HEK293 (cell line): ENCODE results near the gene BTBD3.

Source experiments
- CTCF ChIA-PET: fragments of 350-600 bp; formaldehyde crosslinking; extraction: SDS; loops from one replicate; lab custom pipeline; 2021; ENCODE audit warnings: antibody characterized with exemption; lab: Yijun Ruan, JAX
- POLR2A ChIA-PET: fragments of 300-600 bp; formaldehyde crosslinking; extraction: SDS; loops from one replicate; lab custom pipeline; 2020; ENCODE audit warnings: antibody characterized with exemption, inconsistent platforms; lab: Yijun Ruan, JAX
- H3K27ac ChIP-seq: fragments of 200-500 bp; sonication (Bioruptor generic); 2 replicates; pipeline ENCODE4 v1.5.1; 2014; ENCODE audit warnings: low read depth, low read length, control low read depth, inconsistent platforms; ENCODE audit errors: extremely low read depth
- H3K36me3 ChIP-seq, 2 experiments: fragments of 200-500 bp in 1 of 2; sonication (Bioruptor generic) in 1 of 2; 1 replicate in 1 of 2; 2 replicates in 1 of 2; pipeline ENCODE4 v1.5.1; 2014 to 2017; ENCODE audit warnings: inconsistent platforms in 2 of 2, low read length in 2 of 2; ENCODE audit not compliant: control insufficient read depth in 2 of 2, insufficient read depth in 1 of 2
- H3K4me1 ChIP-seq: fragments of 200-500 bp; sonication (Bioruptor generic); 2 replicates; pipeline ENCODE4 v1.5.1; 2014; ENCODE audit warnings: mild to moderate bottlenecking, low read length, inconsistent platforms; ENCODE audit not compliant: control insufficient read depth, insufficient read depth
- H3K4me3 ChIP-seq: 2 replicates; pipeline ENCODE4 v1.5.1; 2011; ENCODE audit warnings: low read depth, mild to moderate bottlenecking, control low read depth, low read length, moderate library complexity
- H3K9me3 ChIP-seq: fragments of 200-500 bp; sonication (Bioruptor generic); 2 replicates; pipeline ENCODE4 v1.5.1; 2014; ENCODE audit warnings: low read depth, low read length, inconsistent platforms; ENCODE audit not compliant: control insufficient read depth, insufficient read depth
- CTCF ChIP-seq: fragments of 450-650 bp; formaldehyde crosslinking; IDR thresholded peaks from 2 replicates; pipeline ENCODE4 v1.5.1; 2016; ENCODE audit warnings: missing biosample characterization, missing genetic modification characterization
- GFI1B ChIP-seq: fragments of 450-650 bp; formaldehyde crosslinking; IDR thresholded peaks from 2 replicates; pipeline ENCODE4 v1.5.1; 2016; ENCODE audit warnings: missing biosample characterization, missing genetic modification characterization
- GLIS2 ChIP-seq: fragments of 450-650 bp; formaldehyde crosslinking; IDR thresholded peaks from 2 replicates; pipeline ENCODE4 v1.5.1; 2016; ENCODE audit warnings: missing biosample characterization, missing genetic modification characterization
- HOXA7 ChIP-seq: sonication (generic); formaldehyde crosslinking; IDR thresholded peaks from 2 replicates; pipeline ENCODE4 v1.8.1; 2022; ENCODE audit warnings: missing genetic modification reagents, borderline replicate concordance
- KLF16 ChIP-seq: fragments of 450-650 bp; formaldehyde crosslinking; IDR thresholded peaks from 2 replicates; pipeline ENCODE4 v1.5.1; 2017; ENCODE audit warnings: missing biosample characterization, missing genetic modification characterization
- KLF8 ChIP-seq: fragments of 450-650 bp; formaldehyde crosslinking; IDR thresholded peaks from 2 replicates; pipeline ENCODE4 v1.5.1; 2016; ENCODE audit warnings: missing biosample characterization, missing genetic modification characterization
- WT1 ChIP-seq: fragments of 450-650 bp; formaldehyde crosslinking; IDR thresholded peaks from 2 replicates; pipeline ENCODE4 v1.5.1; 2016; ENCODE audit warnings: missing biosample characterization, missing genetic modification characterization
- ZBTB1 ChIP-seq: fragments of 450-650 bp; formaldehyde crosslinking; IDR thresholded peaks from 2 replicates; pipeline ENCODE4 v1.5.1; 2016; ENCODE audit warnings: missing biosample characterization, missing genetic modification characterization
- ZBTB26 ChIP-seq: fragments of 450-650 bp; formaldehyde crosslinking; optimal IDR thresholded peaks from 2 replicates; pipeline ENCODE3; 2016; ENCODE audit warnings: missing biosample characterization, mild to moderate bottlenecking, missing genetic modification characterization
- ZFHX2 ChIP-seq: fragments of 450-650 bp; formaldehyde crosslinking; conservative IDR thresholded peaks from 2 replicates; pipeline ENCODE4 v1.5.1; 2016; ENCODE audit warnings: missing biosample characterization, missing genetic modification characterization
- ZNF112 ChIP-seq: fragments of 450-650 bp; formaldehyde crosslinking; IDR thresholded peaks from 2 replicates; pipeline ENCODE4 v1.5.0; 2017; ENCODE audit warnings: missing biosample characterization, missing genetic modification characterization
- ZNF121 ChIP-seq: fragments of 450-650 bp; formaldehyde crosslinking; IDR thresholded peaks from 2 replicates; pipeline ENCODE4 v1.5.1; 2016; ENCODE audit warnings: missing biosample characterization, missing genetic modification characterization
- ZNF184 ChIP-seq: fragments of 450-650 bp; IDR thresholded peaks from 2 replicates; pipeline ENCODE4 v1.5.1; 2018; ENCODE audit warnings: missing biosample characterization, mild to moderate bottlenecking, missing genetic modification characterization
- ZNF239 ChIP-seq: fragments of 450-650 bp; formaldehyde crosslinking; IDR thresholded peaks from 2 replicates; pipeline ENCODE4 v1.5.1; 2016; ENCODE audit warnings: missing biosample characterization, missing genetic modification characterization
- ZNF24 ChIP-seq: fragments of 450-650 bp; formaldehyde crosslinking; IDR thresholded peaks from 2 replicates; pipeline ENCODE4 v1.5.1; 2016; ENCODE audit warnings: missing biosample characterization, missing genetic modification characterization
- ZNF266 ChIP-seq: fragments of 450-650 bp; formaldehyde crosslinking; IDR thresholded peaks from 2 replicates; pipeline ENCODE4 v1.5.1; 2016; ENCODE audit warnings: missing biosample characterization, missing genetic modification characterization, low read depth
- ZNF416 ChIP-seq: fragments of 450-650 bp; formaldehyde crosslinking; IDR thresholded peaks from 2 replicates; pipeline ENCODE4 v1.5.1; 2016; ENCODE audit warnings: missing biosample characterization, missing genetic modification characterization
- ZNF426 ChIP-seq: fragments of 450-650 bp; formaldehyde crosslinking; IDR thresholded peaks from 2 replicates; pipeline ENCODE4 v1.5.1; 2017; ENCODE audit warnings: missing biosample characterization, missing genetic modification characterization, mild to moderate bottlenecking, inconsistent platforms, moderate library complexity
- ZNF530 ChIP-seq: fragments of 450-650 bp; formaldehyde crosslinking; IDR thresholded peaks from 2 replicates; pipeline ENCODE4 v1.5.1; 2016; ENCODE audit warnings: low read depth, missing biosample characterization, missing genetic modification characterization
- ZNF549 ChIP-seq: fragments of 450-650 bp; IDR thresholded peaks from 2 replicates; pipeline ENCODE4 v1.5.1; 2018; ENCODE audit warnings: missing biosample characterization, missing genetic modification characterization, mild to moderate bottlenecking, inconsistent platforms, moderate library complexity
- ZNF555 ChIP-seq: fragments of 450-650 bp; formaldehyde crosslinking; conservative IDR thresholded peaks from 2 replicates; pipeline ENCODE4 v1.5.1; 2017; ENCODE audit warnings: missing biosample characterization, mild to moderate bottlenecking, missing genetic modification characterization, inconsistent platforms
- ZNF792 ChIP-seq: fragments of 450-650 bp; formaldehyde crosslinking; IDR thresholded peaks from 2 replicates; pipeline ENCODE4 v1.5.1; 2016; ENCODE audit warnings: missing biosample characterization, missing genetic modification characterization
- TF ChIP-seq, protein P1 (sequence below): fragments of 450-650 bp; formaldehyde crosslinking; IDR thresholded peaks from 2 replicates; pipeline ENCODE4 v1.5.1; 2016; ENCODE audit warnings: missing biosample characterization, missing genetic modification characterization
- TF ChIP-seq, protein P2 (sequence below): fragments of 450-650 bp; formaldehyde crosslinking; IDR thresholded peaks from 2 replicates; pipeline ENCODE4 v1.5.1; 2016; ENCODE audit warnings: missing biosample characterization, missing genetic modification characterization

The BTBD3 gene

DNA sequence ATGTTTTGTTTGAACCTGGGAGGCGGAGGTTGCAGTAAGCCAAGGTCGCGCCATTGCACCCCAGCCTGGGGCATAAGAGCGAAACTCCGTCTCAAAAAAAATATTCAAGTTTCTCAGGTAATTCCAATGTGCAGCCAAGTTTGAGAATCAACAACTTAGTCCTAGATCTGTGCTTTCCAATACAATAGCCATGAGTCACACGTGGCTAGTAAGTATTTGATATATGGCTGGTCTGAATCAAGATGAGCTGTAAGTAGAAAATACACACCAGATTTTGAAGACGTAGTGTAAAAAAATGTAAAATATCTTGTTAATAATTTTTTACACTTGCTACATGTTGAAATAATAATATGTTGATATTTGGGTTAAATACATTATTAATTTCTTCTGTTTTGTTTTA, 35.0 kb upstream of the BTBD3 start (continued):
- TF ChIP-seq, protein P1, sequence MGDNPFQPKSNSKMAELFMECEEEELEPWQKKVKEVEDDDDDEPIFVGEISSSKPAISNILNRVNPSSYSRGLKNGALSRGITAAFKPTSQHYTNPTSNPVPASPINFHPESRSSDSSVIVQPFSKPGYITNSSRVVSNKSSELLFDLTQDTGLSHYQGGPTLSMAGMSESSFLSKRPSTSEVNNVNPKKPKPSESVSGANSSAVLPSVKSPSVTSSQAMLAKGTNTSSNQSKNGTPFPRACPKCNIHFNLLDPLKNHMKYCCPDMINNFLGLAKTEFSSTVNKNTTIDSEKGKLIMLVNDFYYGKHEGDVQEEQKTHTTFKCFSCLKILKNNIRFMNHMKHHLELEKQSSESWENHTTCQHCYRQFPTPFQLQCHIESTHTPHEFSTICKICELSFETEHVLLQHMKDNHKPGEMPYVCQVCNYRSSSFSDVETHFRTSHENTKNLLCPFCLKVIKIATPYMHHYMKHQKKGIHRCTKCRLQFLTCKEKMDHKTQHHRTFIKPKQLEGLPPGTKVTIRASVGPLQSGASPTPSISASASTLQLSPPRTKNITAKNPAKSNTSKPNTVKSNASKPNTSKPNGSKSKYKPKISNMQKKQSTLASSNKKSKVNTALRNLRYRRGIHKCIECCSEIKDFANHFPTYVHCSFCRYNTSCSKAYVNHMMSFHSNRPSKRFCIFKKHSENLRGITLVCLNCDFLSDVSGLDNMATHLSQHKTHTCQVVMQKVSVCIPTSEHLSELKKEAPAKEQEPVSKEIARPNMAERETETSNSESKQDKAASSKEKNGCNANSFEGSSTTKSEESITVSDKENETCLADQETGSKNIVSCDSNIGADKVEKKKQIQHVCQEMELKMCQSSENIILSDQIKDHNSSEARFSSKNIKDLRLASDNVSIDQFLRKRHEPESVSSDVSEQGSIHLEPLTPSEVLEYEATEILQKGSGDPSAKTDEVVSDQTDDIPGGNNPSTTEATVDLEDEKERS (tag by site-specific recombination): no peak
- TF ChIP-seq ZFHX2 (tag by site-specific recombination) (no peak), ZNF184 (no peak), ZNF121 (tag by site-specific recombination) (no peak), HOXA7 (CRISPR knock-in tag) (no peak), ZNF266 (tag by site-specific recombination) (no peak)

DNA sequence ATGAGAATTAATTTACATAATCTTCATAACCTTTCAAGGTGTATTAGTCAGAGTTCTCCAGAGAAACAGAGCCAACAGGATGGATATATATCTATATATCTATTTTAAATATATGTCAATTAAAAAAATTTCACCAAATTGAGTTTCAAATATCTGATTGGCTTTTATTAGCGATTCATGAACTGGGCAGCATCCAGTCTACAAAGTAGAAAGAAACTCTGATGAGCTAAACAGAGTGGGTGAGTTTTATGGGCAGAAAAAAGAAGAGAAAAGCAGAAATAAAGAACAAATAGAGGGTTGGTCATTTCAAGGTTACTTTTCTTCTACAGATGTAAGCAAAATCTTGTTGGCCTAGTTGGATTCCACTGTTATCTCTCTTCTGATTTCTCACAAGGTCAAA, 29.0 kb upstream of the BTBD3 start:
- Histone ChIP-seq H3K9me3 (no peaks in the 10 kb centered on the region), H3K4me3 (no peak overlapping the region), H3K27ac (no peak overlapping the region), H3K36me3 (no peaks in the 10 kb centered on the region), H3K4me1 (peaks cover 7% of the 10 kb centered on the region; the same call in 1 of the 2 replicates)
- POLR2A ChIA-PET: no interaction called here
- TF ChIP-seq ZNF239 (tag by site-specific recombination) (no peak), ZNF549 (tag by site-specific recombination) (peak; percentile 94), KLF8 (tag by site-specific recombination) (no peak)
- CTCF ChIA-PET: no interaction called here

DNA sequence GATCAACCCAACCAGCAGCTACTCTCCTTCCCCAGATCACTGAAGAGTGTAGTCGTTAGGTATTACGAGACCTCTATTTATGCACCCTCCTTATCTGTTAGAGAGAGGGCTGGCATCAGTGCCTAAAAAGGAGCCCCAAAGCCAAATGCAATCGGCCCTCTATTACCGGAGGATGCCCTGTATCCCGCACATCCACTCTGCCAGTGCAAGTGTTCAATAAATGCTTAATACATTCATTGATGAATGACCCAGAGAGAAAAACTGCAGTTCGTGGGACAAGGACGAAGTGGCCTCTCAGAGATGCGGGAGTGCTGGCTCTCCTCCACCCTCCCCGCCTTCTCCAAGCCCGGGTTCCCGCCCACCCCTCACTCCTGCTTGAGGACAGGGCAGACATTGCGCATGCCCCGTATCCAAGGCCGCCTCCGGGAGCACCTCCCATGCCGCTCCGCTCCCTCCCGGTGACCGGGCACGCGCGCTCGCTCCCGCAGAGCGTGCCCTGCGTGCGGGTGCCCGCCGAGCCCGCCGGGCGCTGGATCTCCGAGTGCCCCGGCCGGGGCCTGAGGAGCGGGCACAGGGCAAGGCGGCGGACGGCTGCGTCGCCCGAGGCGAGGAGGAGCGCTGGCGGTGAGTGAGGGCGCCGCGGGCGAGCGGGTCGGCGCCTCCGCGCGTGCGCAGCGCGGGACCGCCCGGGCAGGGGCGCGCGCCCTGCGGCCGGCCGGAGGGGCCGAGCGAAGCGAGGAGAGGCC, 27.2 kb upstream of the BTBD3 start:
- Histone ChIP-seq H3K9me3 (no peaks in the 10 kb centered on the region), H3K27ac (peak overlapping the region; percentile 96), H3K4me1 (peaks cover 21% of the 10 kb centered on the region), H3K36me3 (no peaks in the 10 kb centered on the region), H3K4me3 (peak overlapping the region; percentile 79)
- CTCF ChIA-PET: interaction anchor here (1.0 kb wide), 1 partner anchor 771 kb away, joined by 3 read pairs; no protein-coding TSS in a partner anchor
- POLR2A ChIA-PET: no interaction called here
- TF ChIP-seq ZBTB26 (tag by site-specific recombination) (peak; percentile 44), ZNF426 (tag by site-specific recombination) (no peak), ZNF112 (tag by site-specific recombination) (no peak), ZNF416 (no peak), WT1 (no peak), ZBTB1 (tag by site-specific recombination) (no peak), ZNF555 (tag by site-specific recombination) (no peak), GFI1B (no peak), KLF16 (tag by site-specific recombination) (no peak), ZNF24 (tag by site-specific recombination) (no peak), ZNF792 (no peak), ZNF530 (tag by site-specific recombination) (no peak), CTCF (tag by site-specific recombination) (no peak), GLIS2 (tag by site-specific recombination) (peak; percentile 50; the same call in 1 of the 2 replicates)
- TF ChIP-seq, protein P2, sequence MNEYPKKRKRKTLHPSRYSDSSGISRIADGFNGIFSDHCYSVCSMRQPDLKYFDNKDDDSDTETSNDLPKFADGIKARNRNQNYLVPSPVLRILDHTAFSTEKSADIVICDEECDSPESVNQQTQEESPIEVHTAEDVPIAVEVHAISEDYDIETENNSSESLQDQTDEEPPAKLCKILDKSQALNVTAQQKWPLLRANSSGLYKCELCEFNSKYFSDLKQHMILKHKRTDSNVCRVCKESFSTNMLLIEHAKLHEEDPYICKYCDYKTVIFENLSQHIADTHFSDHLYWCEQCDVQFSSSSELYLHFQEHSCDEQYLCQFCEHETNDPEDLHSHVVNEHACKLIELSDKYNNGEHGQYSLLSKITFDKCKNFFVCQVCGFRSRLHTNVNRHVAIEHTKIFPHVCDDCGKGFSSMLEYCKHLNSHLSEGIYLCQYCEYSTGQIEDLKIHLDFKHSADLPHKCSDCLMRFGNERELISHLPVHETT (tag by site-specific recombination): no peak
